BJ (cell line): ENCODE data around the gene TPCN2. TPM values are rescaled to one million over a fixed set of nuclear protein-coding genes. Genes with fewer than 3 reads are reported as not detected.

Experiments used
- CTCF ChIA-PET: fragments of 350-600 bp; formaldehyde crosslinking; extraction: SDS; loops from one replicate; lab custom pipeline; 2021; ENCODE audit warnings: antibody characterized with exemption, inconsistent platforms; lab: Yijun Ruan, JAX
- POLR2A ChIA-PET: fragments of 300-600 bp; sonication (Branson Sonifier 250); formaldehyde crosslinking; extraction: SDS; loops from one replicate; lab custom pipeline; 2021; ENCODE audit warnings: antibody characterized with exemption; lab: Charles Lee
- DNase-seq: peaks from one replicate; pipeline ENCODE4 v3.0.0-alpha.2; 2011; ENCODE audit warnings: low read depth
- H3K27me3 ChIP-seq: 2 replicates; pipeline ENCODE4 v1.6.0; 2011; ENCODE audit warnings: low read length; ENCODE audit not compliant: control insufficient read depth, insufficient read depth
- H3K36me3 ChIP-seq: 2 replicates; pipeline ENCODE4 v1.5.1; 2011; ENCODE audit warnings: low read length; ENCODE audit not compliant: control insufficient read depth, insufficient read depth
- H3K4me3 ChIP-seq: 2 replicates; pipeline ENCODE4 v1.5.1; 2011; ENCODE audit warnings: low read depth, mild to moderate bottlenecking, control low read depth, low read length
- CTCF ChIP-seq: IDR thresholded peaks from 2 replicates; pipeline ENCODE4 v1.5.1; 2011; ENCODE audit warnings: low read depth, mild to moderate bottlenecking, control low read depth, inconsistent platforms, low read length, moderate library complexity; ENCODE audit not compliant: insufficient read depth
- polyA plus RNA-seq: library from polyadenylated mRNA; depleted of rRNA; stranded (reverse); fragments of >200 nt; gene quantifications from 2 replicates; pipeline ENCODE4 v1.2.3, GENCODE V29; 2011; rRNA removed
- small RNA-seq: library from RNA; depleted of rRNA; stranded (forward); fragments of <200 nt; gene quantifications from one replicate; pipeline ENCODE3, GENCODE V24; 2012; ENCODE audit warnings: low replicate concordance, low read depth; ENCODE audit not compliant: insufficient read length

The TPCN2 gene
- polyA plus RNA-seq, 1 experiment, result 9.9 TPM

DNA sequence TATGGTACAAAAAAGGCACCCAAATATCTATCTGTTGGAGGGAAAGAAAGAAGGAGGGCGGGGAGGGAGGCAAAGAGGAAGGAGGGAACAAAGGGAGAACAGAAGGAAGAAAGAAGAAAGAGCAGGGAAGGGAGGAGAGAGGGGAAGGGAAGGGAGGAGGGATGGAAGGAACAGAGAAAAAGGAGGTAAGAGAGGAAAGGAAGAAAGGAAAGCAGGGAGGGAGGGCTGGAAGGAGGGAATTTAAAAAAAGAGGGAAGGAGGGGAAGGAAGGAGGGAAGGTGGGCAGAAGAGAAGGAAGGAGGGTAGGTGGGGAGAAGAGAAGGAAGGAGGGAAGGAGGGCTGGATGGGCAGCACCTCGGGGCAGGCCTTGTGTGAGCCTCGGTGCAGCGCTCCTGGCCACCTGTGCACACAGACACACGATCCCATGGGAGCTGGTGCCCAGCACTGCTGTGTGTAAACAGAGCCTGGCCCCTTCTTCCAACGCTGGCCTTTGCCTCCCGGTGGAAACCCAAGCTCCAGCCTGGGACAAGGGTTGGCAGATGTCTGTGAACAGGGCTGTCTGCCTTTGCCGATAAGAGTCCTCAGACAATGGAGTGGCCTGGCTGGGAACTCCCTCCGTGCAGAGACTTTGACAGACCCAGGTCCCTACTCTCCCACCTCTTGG is 130.2 kb downstream of the TPCN2 start:
- no peak for DNase-seq

GRCh38 chr11:69180226-69180625 is 131.5 kb downstream of the TPCN2 start:
- ChIA-PET POLR2A (no interaction called here), CTCF (no interaction called here)
- TF ChIP-seq CTCF, result no peak
- H3K4me3 ChIP-seq, result no peak overlapping the region
- H3K36me3 ChIP-seq, result no peaks in the 10 kb centered on the region
- no peak for DNase-seq
- peaks cover 9% of the 10 kb centered on the region for H3K27me3 ChIP-seq

More for the DNA sequence above, 130.2 kb downstream of the TPCN2 start:
- CTCF ChIA-PET, result no interaction called here
- H3K36me3 ChIP-seq, result no peaks in the 10 kb centered on the region
- peaks cover 9% of the 10 kb centered on the region for H3K27me3 ChIP-seq
- no peak for TF ChIP-seq CTCF
- no peak overlapping the region for H3K4me3 ChIP-seq
- POLR2A ChIA-PET, result no interaction called here

GRCh38 chr11:69180726-69181125 is 132.0 kb downstream of the TPCN2 start:
- ChIA-PET CTCF (no interaction called here), POLR2A (interaction anchor here (0.7 kb wide), 1 partner anchor 9 kb away, joined by 4 read pairs; no protein-coding TSS in a partner anchor)
- peaks cover 9% of the 10 kb centered on the region for H3K27me3 ChIP-seq
- no peak for DNase-seq
- TF ChIP-seq CTCF, result no peak
- H3K4me3 ChIP-seq, result no peak overlapping the region
- H3K36me3 ChIP-seq, result no peaks in the 10 kb centered on the region

- Histone ChIP-seq H3K36me3 (no peaks in the 10 kb centered on the region), H3K27me3 (peaks cover 9% of the 10 kb centered on the region), H3K4me3 (no peak overlapping the region)
- CTCF ChIA-PET, result interaction anchor here (0.6 to 1.2 kb wide), 2 partner anchors 8 to 136 kb away, joined by 3 read pairs; no protein-coding TSS in a partner anchor
- POLR2A ChIA-PET, result no interaction called here
- no peak for DNase-seq
- TF ChIP-seq CTCF, result no peak
Measured at GRCh38 chr11:69183613-69184012, 134.9 kb downstream of the TPCN2 start.

Small RNA genes lying within 50 kb of the gene (small RNA-seq; reads per million reads assigned to genes)
- 1.5 reads per million for gene MIR3164

Other genes starting within 250 kb of the TPCN2 start
- gene CPT1A, start 207.0 kb upstream of the TPCN2 start, polyA plus RNA-seq, result 24.2 and 29.8 TPM in 2 replicates
- gene MRPL21, start 145.1 kb upstream of the TPCN2 start, polyA plus RNA-seq, result 57.2 and 76.0 TPM in 2 replicates
- gene IGHMBP2, start 145.0 kb upstream of the TPCN2 start, polyA plus RNA-seq, result 8.9 and 13.1 TPM in 2 replicates
- not detected in 2 replicates for gene MRGPRD, start 67.9 kb upstream of the TPCN2 start, polyA plus RNA-seq
- 13.8 and 24.4 TPM in 2 replicates for gene MRGPRF, start 35.7 kb upstream of the TPCN2 start, polyA plus RNA-seq
- 0.09 TPM in 1 of 2 replicates, not detected in the other for gene SMIM38, start 107.0 kb downstream of the TPCN2 start, polyA plus RNA-seq
- gene MYEOV, start 245.2 kb downstream of the TPCN2 start, polyA plus RNA-seq, result 3.6 and 4.5 TPM in 2 replicates